IPS-NIHi11 (cell line): ENCODE results near the gene POLN.

Experiments
- DNase-seq: peaks from one replicate; pipeline ENCODE4 v3.0.0; 2012; ENCODE audit warnings: mixed read lengths, low spot score

The POLN gene

DNA sequence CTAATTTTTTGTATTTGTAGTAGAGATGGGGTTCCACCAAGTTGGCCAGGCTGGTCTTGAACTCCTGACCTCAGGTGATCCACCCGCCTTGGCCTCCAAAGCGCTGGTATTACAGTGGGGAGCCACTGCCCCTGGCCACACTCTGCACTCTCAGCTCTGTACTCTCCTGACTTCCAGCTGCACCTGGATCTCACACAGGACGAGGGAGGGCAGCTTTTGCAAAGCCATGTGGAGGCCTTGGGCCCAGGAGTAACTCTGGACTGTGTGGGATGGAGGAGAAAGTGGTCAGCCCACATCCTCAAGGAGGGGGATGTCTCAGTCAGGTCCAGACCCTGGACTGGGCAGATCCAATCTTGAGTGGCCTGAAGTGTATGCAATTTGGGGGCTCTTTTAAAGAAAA, 159.8 kb downstream of the POLN start:
- no peak for DNase-seq

DNA sequence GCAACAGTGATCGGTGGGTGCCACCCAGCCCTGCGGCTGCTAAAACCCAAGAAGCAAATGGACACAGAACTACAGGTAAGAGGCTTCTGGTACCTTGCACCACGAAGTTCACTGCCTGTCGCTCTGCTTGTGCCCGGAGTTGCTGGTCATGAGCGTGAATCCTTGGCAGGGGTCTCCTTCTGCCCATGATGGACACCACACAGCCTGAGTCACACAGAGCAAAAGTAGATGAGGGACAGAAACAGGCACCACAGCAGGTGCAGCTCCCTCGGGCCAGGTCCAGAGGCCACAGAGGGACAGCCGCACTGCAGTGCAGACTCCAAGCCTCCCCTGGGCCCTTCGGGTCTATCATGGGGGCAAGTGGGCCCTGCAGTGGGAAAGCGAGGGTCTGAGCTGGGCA, 160.4 kb downstream of the POLN start:
- no peak for DNase-seq

DNA sequence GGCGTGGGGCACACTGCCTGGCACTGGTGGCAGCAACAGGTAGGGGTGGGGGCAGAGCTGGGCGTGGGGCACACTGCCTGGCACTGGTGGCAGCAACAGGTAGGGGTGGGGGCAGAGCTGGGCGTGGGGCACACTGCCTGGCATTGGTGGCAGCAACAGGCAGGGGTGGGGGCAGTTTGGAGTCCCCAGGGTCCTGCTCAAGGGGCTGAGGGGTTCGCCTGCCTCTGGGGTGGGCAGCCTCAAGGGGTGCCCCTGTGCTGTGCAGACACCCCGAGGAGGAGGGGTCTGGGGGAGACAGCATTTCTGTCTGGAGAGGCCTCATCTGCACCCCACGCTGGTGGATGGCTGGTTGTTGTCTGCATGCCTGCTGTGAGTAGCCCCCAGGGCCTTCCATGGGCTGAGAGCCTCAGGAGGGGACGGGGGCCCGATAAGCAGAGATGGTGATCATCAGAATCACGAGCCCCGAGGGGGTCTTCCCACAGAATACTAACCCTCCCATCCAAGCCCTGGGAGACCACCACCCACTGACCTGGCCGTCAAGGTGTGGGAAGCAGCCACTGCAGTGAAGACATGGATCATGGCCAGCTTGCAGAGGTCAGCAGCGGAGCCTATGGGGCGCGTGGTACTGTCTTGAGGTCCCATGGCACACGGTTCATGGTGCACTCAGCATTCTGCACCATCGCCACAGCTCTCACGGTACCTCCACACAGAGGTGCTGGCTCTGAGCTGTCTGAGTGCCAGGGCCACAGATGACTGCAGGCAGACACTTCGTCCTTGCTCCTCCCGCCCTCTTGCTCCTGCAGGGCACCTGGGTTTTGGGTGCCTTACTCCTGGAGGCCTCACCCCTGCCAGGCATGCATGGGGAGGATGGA, 161.3 kb downstream of the POLN start:
- no peak for DNase-seq

DNA sequence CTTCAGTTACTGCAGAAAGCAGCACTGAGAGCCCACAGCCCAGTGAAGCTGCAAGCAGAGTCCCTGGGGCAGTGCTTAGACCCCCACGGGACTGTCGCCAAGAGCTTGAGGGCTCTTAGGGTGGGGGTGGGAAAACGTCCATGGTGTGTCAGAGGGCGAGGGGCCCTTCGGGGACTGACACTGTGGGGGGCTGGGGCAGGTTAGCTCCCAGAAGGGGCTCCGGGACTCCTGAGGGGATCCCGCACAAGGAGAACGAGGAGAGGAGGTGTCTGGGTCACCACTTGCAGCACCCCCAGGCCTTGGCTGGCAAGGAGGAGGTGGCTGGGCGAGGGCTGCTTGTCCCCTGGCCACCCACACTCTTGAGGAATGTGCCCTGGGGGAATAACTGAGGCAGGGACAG, 162.0 kb downstream of the POLN start:
- no peak for DNase-seq

DNA sequence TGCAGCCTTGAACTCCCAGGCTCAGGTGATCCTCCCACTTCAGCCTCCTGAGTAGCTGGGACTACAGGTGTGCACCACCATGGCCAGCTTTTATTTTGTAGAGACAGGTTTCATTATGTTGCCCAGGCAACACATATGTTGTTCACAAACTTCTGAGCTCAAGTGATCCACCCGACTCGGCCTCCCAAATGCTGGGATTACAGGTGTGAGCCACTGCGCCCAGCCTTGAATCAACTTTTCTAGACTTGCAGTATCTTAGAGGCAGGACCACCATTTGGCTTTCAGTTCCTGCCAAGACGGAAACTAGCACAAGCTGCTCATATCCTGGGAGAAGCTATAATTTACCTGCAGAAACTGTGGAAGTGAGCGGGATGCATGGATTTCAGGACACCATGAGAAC, 162.9 kb downstream of the POLN start:
- no peak for DNase-seq

DNA sequence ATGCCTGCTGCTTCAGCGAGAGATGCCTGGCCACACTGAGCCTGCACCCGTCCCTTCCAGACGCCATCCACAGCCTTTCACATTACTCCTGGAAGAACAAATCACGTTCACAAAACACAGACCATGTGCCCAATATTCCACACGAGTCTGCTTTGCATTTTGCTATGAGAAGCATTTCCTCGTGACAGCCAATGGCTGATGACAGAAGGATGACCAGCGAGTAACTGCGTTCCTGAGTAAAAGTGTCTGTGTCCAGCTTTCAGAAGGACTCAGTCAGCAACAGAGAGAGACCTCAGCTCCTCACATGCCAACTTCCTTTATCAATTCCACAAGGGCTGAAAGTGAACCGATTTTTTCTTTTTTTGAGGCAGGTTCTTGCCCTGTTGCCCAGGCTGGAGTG, 163.3 kb downstream of the POLN start:
- no peak for DNase-seq

DNA sequence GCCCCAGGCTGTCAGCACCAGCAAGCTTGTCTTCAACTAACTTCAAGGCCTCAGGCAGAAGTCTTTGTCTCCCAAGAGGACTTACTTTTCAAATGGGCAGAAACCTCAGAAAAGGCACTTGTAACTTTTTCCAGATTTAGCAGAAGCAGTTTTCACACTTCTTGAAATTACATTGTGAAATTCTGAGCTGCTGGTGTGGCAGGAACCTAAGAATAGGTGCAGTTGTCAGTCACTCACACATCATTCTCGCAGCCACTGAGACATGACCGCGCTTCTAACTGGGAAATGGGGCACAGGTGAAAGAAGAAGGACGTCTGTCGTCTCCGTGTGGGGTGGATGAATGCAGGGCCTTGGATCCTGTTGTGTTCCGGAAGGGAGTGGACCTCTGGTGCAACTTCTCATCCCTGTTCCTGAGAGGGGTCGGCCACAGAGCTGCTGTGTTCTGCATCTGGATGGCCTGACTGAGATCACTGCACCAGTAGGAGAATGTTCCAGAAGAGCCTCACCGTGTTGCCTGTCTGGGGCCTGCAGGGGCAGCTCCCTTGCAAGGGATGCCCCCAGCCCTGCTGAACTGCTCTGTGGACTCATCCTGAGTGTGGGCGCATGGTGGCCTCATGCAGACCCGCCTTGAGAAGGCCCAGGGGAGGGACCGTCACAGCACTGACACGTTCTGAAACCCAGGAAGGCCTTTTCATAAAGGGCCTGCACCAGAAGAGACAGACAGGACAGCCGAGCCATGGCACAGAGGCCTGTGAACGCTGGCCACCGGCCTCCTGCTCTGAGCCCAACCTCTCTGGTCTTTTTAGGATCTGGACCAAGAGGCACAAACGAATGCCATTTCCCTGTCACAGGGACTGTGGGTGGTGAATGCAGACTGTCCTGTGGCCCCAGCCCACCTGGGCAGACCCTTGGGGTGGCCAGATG, 164.1 kb downstream of the POLN start:
- DNase-seq: no peak

DNA sequence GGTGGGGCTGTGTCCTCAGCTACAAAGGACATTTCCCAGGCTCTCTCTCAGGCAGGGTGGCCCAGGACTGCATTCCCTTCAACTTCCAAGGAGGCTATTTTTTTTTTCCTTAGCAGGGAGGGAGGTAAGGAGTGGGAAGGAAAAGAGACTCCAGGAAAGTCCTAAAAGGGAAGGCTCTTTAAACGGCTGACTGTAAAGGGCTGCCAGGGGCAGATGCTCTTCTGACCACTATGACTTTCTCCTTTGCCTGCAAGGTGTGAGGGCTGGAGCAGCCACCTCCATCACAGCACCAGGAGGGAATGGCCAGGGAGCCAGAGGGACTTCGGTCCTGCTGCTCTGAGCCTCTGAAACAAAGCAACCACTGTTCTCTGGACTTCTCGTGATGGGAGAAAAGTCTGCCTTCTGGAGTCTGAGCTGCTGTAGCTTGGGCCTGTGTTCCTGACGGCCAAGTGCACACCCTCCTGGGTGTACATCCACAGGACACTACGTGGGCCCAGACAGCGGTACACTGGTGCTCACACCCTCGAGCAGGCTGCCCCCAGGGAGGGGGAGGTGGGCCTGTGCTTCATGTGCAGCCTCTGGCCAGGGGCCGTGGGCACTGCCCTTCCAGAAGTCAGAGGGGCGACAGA, 164.9 kb downstream of the POLN start:
- no peak for DNase-seq

DNA sequence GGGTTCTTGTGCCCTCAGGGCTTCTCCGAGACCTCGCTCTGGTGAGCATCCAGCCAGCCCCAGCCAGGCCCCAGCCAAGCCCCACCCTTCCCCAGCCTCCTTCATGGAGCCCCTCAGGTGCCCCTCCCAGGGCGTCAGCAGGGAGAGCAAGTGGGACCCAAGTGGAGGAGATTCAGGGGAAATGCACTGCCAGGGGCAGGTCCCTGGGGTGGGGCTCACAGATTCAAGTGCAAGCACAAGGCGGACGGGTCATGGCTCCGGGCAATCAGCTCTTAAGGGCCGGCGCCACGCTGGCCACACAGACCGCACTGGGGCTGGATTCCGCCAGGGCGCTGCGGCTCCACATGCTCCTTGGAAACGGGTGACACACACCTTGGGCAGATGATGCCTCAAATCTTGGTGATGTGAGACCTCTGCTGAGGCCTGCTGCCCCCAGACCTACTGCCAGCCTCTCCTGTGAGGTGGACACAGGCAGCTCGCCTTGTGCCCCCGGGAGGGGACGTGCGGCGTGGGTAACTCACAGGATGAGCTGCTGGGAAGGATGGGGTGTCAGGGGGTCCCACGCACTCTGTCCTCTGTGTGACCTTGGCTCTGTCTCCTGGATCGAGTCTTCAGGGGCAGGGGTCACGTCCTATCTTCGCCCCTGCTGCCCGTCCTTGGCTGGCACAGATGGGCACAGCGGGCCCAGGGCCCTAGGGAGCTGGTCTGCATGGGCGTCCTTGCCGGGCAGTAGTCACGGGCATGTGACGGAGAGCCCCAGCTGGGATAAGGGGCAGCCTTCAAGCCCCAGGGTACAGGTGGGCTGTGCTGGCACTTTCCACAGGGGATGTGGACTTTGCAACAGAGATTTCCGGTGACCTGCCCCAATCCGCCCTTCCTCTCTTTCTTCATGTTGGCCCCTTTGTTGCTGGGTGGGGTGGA, 165.7 kb downstream of the POLN start:
- no peak for DNase-seq

DNA sequence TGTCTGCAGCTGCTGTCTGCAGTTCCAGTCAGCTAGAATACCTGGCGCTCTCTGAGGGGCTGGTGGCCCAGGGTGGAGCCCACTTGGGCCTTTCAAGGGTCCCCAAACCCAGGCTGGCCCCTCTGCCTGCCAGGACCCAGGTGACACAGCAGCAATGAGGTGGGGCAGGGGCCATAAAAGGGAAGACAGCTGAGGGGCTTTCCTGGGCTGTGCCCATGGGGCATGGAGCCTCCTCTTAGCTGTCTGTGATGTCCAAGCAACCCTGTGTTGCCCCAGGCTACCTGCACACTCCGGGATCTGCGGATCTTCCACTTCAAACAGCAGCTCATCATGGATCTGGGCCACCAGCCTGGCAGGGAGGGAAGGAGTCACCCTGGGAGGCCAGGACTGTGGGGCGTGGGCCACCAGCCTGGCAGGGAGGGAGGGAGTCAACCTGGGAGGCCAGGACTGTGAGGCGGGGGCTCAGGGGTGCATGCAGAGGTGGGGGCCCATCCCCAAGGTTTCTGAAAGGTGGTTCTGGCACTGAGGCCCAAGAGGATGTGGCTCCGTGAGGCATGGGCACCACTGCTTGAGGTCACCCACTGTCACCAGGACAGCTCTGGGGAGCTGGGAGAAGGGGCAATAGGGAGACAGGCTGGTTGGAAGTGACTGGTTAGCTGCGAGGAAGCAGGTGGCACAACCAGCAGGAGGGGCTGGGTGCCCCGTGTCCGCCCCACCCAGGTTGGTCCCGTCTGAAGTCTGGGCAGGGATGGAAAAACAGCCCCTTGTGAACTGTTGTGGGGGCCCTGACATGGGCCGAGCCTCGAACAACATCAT, 166.5 kb downstream of the POLN start:
- DNase-seq: no peak

DNA sequence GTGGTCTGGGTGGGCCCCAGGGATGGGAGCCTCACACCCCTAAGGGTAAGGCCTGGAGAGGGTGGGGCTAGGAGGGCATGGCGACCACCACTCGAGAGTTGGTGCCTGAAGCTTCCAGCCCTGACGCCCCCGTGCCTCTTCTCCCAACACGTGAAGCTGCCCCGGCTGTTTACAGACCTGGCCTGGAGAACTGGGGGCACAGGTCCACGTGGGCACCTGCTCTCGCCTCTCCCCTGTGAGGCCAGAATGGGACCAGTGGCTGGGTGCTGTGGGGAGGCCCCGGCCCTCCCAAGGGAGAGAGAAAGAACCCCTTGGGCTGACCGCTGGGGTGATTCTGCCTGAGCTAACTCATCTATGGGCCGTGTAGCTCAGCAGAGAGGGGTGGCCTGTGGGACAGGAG, 167.3 kb downstream of the POLN start:
- DNase-seq: no peak

DNA sequence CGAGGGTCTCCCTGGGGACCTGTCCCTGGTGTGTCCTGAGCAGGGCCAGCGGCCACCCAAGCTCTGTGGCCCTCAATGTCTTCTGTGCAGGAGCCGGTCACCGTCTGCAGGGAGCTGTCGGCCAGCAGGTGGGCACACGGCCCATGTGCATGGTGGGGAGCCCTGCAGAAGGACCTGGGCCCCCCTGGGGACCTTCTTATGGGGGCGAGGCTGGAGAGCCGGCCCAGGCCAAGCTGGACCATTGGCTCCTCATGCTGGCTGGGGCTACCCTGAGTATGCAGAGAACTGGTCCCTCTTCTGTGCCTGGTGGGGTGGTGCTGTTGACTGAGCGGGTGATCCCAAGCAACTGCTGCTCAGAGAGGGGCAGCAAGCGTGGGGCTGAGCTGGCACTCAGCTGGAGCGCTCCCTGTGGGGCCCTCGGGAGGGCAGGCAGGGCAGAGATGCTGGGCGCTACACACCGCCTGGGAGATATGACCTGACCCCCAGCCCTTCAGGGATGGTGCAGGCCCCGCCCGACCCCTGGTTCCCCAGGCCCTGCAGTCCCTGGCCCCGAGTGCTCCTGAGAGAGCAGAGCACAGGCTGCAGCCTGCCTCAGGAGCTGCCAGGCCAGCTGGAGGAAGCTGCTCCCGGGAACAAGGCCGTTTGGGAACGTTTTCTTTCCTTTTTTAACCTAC, 168.0 kb downstream of the POLN start:
- no peak for DNase-seq

DNA sequence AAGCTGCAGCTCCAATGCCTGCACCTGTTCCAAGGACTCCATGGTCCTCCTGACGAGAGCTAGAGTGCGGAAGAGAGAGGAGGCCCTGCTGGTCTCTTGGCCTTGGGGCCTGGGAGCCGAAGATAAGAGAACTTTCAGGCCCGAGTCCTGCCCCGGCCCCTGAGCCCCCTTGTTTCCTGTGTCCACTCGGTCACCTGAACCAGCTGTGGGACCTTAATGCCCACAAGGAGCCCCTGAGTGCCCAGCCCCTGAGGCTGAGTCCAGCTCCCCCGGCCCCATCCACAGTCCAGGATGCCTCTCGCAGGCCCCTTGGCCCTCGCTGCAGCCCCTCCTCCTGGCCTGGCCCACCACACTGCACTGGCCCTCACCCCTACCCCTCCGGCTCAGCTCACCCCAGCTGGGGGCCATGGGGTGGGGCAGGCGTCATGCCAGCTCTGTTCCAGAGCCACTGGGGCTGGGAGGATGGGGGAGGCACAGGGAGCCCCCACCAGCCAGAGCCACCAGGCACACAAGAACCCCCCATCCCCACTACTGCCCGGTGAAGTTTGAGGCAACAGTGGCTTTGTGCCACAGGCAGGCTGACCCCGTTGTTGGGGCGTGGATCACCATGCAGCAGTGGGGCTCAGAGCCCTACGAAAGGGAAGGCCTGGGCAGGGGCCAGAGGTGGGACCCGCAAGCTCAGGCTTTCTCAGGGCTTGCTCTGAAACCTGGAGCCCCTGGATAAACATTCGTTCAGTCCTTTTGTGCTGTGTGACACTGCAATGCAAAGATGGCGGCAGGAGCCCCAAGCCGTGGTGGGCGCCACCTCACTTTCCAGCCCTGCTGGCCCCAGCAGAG, 168.7 kb downstream of the POLN start:
- no peak for DNase-seq

DNA sequence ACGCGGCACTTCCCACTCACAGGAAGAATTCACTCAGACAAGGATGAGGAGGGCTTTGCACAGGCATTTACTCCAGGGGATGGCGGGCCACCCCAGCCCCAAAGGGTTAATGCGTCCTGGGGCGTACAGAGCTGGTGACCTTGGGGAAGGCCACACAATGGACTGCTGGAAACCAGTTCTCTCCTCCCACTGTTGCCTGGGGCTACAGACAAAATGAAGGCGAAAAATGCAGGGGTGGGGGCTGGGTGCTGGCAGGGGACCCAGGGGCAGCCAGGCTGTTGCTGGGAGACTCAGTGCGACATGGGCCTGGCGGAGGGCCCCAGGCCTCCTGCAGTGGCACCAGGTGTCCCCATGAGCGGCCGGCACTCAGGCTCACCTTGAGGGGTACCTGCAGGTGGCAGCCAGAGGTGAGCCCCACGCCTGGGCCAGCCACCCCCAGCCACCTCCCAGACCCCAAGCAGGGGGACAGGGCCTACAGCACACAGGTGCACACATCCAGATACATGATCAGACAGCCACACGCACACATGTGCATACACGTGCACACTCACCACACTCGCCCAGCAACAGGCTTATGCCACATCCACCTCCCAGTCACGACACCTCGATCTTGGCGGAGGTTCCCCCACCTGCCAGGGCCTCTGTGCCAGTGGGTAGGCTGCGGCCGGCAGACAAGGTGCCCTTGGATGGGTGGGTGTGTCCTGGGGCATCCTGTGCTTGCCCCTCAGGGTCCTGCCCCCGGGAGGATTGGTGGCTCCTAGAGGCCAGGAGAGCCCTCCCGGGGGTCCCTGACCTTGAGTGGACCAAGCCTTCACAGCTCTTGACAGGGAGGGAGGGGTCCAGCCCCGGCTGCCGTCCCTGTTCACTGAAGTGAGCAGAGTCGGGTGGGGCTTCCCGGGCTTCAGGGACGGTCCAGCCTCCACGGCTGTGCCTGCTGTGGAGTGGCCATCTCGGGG, 169.7 kb downstream of the POLN start:
- peak; percentile 64 for DNase-seq

DNA sequence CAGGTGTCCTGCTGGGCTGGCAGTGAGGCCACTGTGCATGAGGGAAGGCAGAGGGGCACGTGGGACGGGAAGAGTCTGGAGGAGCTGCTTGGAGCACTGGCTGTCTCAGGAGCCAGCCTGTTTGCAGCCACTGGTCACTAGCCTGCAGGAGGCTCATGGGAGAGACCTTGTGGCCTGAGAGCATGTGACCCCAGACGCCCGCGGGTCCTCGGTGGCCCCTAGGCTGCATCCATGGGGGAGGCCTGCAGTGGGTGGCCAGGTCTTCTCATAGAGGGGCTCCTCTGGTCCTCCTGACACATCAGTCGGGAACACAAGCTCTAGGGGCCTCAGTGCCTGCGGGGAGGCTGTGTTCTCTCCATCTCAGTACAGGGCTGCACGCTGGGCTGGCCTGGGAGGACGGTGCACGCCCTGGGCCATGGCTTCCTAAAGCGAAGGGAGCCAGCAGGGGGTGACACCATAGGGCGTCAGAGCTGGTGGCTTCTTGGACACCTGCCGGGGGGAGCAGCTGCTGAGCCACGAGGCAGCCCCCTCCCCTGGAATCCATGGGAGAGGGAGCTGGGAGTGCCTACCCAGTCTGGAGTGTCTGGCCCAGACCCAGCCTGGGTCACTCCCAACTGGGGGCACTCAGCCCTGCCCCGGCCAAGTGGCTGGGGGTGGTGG, 170.5 kb downstream of the POLN start:
- DNase-seq: no peak

DNA sequence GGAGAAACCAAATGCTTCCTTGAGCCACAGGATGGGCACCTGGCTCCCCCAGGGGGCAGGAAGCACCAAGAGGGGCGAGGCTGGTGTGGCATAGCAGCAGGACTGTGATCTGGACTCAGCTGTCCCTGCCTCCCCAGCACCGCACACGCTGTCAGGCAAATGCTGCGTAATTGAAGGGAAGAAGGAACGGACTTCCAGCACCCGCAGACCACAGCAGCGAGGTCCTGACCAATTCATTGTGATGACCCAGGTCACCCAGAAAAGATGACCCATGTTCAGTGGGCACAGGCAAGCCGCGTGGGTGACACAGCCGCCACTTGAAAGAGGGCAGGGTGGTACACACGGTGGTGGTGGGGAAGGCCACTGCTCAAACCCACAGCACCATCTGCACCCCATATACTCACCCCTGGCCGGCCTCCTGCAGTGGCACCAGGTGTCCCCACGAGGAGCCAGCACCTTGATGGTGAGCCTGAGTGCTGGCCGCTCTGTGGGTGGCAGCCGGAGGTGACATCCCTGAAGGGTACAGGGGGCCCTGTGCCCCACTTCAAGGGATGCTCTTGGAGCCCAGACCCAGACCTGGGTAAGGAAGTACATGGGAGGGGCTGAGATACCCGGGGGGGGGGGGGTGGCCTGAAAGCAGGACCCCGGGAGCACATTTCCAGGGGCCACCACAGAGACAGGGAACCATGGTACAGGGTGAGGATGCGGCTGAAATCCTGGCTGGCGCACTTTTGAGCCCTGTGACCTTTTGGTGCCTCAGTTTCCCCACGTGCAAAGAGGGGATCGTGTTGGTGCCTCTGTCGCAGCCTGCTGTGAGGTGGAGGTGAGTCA, 171.3 kb downstream of the POLN start:
- no peak for DNase-seq

DNA sequence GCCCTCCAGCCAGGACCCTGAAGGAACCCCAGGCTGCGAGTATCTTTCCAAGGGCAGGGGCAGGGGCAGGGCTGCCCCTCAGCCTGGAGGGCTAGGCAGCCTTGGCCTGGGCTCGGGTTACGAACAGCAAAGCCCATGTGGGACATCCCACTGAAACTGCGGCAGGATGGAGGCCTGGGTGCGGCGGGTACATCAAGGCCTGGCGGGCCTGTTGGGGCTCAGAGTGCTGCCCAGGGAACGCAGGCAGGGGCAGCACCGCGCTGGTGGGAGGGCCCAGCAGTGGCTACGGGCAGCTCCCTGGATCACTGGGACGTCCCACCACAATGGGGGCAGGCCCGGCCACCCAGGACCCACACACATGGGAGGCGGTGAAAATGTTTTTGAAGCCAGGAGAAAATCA, 171.9 kb downstream of the POLN start:
- no peak for DNase-seq
